Vagina (tissue), 2 donors: ENCODE data around the gene MRC1.

ENCODE experiments used
- POLR2A ChIP-seq, 2 donors: fragments of 450-650 bp; IDR thresholded peaks; one replicate each; pipeline ENCODE4 v1.6.1; 2017; ENCODE audit warnings: antibody characterized with exemption in 2 of 2, mild to moderate bottlenecking in 2 of 2, moderate library complexity in 2 of 2
- TF ChIP-seq, protein P1 (sequence below), 3 experiments: fragments of 450-650 bp in 2 of 3; fragments of 200-600 bp in 1 of 3; sonication (generic) in 1 of 3; IDR thresholded peaks; one replicate each; pipeline ENCODE4 v1.5.1; 2017 to 2019; ENCODE audit warnings: antibody characterized with exemption in 3 of 3, mild to moderate bottlenecking in 2 of 3, moderate library complexity in 2 of 3

- TF ChIP-seq, protein P1, sequence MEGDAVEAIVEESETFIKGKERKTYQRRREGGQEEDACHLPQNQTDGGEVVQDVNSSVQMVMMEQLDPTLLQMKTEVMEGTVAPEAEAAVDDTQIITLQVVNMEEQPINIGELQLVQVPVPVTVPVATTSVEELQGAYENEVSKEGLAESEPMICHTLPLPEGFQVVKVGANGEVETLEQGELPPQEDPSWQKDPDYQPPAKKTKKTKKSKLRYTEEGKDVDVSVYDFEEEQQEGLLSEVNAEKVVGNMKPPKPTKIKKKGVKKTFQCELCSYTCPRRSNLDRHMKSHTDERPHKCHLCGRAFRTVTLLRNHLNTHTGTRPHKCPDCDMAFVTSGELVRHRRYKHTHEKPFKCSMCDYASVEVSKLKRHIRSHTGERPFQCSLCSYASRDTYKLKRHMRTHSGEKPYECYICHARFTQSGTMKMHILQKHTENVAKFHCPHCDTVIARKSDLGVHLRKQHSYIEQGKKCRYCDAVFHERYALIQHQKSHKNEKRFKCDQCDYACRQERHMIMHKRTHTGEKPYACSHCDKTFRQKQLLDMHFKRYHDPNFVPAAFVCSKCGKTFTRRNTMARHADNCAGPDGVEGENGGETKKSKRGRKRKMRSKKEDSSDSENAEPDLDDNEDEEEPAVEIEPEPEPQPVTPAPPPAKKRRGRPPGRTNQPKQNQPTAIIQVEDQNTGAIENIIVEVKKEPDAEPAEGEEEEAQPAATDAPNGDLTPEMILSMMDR (IDR thresholded peaks at IDR 0.05), result no peak
- TF ChIP-seq POLR2A (IDR thresholded peaks at IDR 0.05), result no peak
These were observed 14.1 kb upstream of the MRC1 start for GRCh38 chr10:17795083-17795482.
